Amygdala (tissue), 56 donors: ENCODE measurements around the gene MYPOP.
A peak's percentile ranks its signal among the peaks of the same experiment; 100 is the strongest.

Source experiments
- DNase-seq, 56 donors: peaks; one replicate each; lab custom pipeline; 2025; lab: John Stamatoyannopoulos, UW

The MYPOP gene, protein sequence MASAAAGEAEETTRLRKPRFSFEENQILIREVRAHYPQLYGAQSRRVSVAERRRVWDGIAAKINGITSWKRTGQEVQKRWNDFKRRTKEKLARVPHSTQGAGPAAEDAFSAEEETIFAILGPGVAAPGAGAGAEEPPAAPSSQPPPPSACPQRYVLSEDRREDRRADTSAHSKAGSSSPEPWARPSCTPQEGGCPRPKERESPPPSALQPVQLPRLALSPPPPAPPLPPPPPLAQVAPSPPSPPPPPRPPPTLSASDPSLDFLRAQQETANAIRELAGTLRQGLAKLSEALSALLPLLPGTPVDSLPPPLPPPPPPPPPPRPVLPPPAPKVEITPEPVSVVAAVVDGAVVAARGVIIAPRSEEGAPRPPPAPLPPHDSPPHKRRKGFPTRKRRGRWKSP

DNA sequence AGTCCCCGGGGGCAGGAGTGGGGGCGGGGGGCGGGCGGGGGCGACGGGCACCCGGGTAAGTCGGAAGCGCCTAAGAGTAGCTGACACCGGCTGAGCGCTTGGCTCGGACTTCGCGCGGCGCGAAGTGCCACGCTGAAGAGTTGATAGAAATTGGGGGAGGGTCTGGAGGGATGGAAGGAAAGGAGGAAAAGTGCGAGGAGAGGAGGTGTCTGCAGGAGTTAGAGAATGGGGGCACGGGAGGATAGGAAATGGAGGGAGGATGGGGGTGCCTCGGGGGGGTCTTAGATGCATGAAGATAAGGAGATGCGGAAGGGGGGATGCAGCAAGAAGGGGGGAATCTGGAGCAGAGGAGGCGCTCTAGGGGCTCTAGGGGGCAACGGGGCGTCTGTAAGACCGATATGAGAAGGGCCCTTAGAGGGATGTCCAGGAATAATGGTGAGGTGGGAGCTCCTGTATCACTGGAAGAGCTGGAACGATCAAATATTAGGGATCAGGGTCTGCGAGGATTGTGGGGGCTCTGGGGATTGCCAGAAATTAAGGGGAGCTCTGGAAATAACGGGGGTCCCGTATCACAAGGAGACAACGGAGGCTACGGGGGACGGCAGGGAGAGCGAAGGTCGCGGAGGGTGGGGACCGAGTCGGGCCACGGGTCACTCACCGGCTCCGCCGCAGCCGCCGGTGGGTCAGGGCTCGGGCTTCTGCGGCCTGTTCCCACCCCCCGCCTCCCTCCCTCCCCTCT is at the start of gene MYPOP:
Gene MYPOP, minus strand, starts transcription at position 702 of the 739 bp plus-strand sequence. CDS start 840 bp downstream, outside the sequence.
- DNase-seq: peak in 1 of 56 donors; percentile 19

DNA sequence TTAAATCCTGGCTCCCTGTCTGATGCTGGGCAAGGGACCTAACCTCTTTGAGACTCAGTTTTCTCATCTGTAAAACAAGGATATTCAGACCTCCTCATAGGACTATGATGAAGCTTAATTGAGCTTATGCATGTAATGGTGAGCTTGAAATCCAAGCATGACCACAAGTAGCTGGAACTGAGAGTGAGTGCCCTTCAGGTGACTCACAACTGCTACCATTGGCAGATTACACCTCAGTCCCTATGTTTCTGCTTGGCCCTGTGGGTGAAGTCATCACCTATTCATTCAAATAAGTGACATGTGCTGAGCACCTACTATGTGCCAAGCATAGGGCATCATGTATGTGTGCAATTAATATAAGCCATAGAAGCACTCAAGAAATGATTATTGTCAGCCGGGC is 45.5 kb upstream of the MYPOP start:
- no peak for DNase-seq

- no peak for DNase-seq
Observed at GRCh38 chr19:45940515-45940805, 38.0 kb upstream of the MYPOP start.

- no peak for DNase-seq
Observed at GRCh38 chr19:45939792-45940514, 37.5 kb upstream of the MYPOP start.

- DNase-seq: no peak
Observed at GRCh38 chr19:45938733-45939319, 36.4 kb upstream of the MYPOP start.

- DNase-seq: no peak
Observed at GRCh38 chr19:45935267-45935666, 32.9 kb upstream of the MYPOP start.

DNA sequence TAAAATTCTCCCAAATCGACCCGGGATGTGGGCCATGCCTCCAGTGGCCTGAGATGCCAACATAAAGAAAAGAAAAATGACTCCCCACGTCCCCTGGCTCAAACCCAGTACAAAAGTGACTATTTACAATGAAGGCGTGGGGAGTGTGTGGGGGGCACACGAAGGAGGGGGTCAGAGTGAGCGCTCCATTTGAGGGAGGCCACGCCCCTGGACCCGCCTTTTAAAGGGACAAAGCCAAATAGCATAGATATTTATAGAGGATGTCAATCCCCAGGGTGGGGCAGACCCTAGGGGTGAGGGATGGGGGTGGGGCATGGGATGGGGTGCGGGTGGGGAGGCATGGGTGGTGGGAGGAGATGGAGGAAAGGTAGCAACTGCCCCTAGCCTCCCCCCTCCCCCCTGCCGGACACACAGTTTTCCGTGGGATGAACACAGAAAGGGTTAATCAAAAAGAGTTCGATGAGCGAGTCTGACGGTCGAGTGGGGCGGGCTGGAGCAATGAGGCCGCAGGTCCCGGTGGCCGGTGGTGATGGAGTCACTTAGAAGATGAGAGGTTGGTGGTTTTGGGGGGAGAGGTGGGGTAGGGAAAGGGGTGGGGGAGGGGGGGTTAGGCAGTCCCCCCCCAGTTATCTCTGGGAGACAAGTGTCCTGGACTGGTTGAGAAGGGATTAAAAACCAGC is 32.3 kb upstream of the MYPOP start:
- no peak for DNase-seq

GRCh38 chr19:45933759-45934158 is 31.3 kb upstream of the MYPOP start:
- peak in 1 of 56 donors; percentile 10 for DNase-seq

GRCh38 chr19:45931055-45931454 is 28.6 kb upstream of the MYPOP start:
- DNase-seq: no peak

GRCh38 chr19:45929247-45929646 is 26.8 kb upstream of the MYPOP start:
- DNase-seq: no peak

DNA sequence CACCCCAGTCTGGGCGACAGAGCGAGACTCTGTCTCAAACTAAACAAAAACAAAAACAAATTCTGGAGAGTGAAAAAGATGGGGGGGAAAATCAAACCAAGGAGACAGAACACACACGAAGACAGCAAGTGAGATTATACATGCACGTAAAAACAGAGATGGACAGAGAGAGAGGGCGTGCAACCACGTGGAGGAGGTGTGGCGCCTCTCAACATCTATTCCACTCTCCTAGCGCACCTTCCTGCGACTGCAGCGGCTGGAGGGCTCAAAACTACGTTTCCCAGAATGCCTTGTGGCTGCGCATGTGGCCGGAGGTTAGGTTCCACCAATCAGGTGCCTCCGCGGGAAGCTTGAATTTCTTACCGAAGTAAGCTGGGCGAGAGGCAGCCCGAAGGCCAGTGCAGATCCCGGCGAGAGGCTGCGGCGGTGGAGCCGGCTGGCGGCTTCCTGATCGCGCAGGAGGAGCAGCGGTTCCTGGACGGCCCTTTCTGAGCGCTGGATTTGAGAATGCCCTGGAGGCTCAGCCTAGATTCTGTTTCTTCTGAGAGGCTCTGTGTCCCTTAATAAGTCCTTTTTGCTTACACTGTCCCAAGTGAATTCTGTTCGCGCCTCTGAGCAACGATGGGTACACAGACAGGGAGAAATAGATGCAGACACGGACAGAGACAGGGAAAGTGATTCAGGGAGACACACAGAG is 25.3 kb upstream of the MYPOP start:
- DNase-seq: peak in 55 of 56 donors; percentile 22 to 92 (median 70)

GRCh38 chr19:45924891-45925447 is 22.6 kb upstream of the MYPOP start:
- DNase-seq: no peak

DNA sequence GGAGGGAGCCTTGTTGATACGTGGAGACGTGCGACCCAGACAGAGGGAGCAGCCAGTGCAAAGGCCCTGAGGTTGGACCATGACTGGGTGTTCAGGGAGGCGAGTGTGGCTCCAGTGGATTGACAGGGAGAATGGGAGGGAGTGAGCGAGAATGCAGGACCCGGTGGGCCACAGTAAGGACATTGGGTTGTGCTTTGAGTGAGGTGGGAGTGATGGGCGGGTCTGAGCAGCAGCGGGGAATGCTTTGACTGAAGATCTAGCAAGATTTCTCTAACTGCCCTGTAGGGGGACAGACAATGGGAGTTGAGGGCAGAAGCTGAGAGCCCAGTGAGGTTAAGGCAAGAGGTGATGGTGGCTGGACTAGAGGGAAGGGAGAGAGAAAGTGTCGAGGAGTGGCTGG is 19.9 kb upstream of the MYPOP start:
- no peak for DNase-seq

GRCh38 chr19:45920458-45920857 is 18.0 kb upstream of the MYPOP start:
- DNase-seq: no peak

DNA sequence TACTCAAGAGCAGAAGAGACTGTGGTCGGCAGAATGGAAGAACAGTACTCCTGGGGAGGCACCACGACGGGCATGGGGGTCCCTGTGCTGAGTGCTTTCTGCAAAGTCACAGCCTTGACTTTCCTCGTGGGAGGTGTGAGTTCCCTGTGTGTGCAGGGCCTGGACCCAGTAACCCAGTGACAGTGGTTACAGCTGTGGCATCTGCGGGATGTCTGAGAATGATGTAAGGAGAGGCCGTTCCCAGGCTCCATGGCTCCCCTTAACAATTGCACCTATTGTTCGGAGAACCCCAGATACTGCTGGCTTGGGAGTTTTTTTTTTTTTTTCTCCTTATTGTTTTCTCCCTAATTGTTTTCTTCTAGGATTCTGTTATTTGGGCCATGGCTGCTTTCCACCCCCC is 17.3 kb upstream of the MYPOP start:
- DNase-seq: peak in 43 of 56 donors; percentile 6 to 82 (median 42)

- no peak for DNase-seq
Observed at GRCh38 chr19:45918721-45919120, 16.3 kb upstream of the MYPOP start.

GRCh38 chr19:45917421-45918091 is 15.1 kb upstream of the MYPOP start:
- DNase-seq: peak in 11 of 56 donors; percentile 7 to 50 (median 20)
